ENCODE results near the gene TAOK1. TPM values are rescaled to one million over a fixed set of nuclear protein-coding genes. Genes with fewer than 3 reads are reported as not detected.
A peak's percentile ranks its signal among the peaks of the same experiment; 100 is the strongest.

Gene TAOK1
- total and polyA plus RNA-seq, 2 of the 13 experiments (the other 11 are each of a cell fraction or from before 2014, with no cell fraction given): 14.1 to 23.0 TPM

GRCh38 chr17:29592850-29593551 lies 202.8 kb downstream of the TAOK1 start, which contains the start of gene ANKRD13B (continued):
- TF ChIP-seq IRF1 (CRISPR knock-in tag; IDR thresholded peaks at IDR 0.05; ENCODE audit: low read depth) (no peak), SMARCC2 (IDR thresholded peaks at IDR 0.05) (no peak), ELK4 (CRISPR knock-in tag; IDR thresholded peaks at IDR 0.05; ENCODE audit: borderline replicate concordance) (no peak), HCFC1 (IDR thresholded peaks at IDR 0.05; ENCODE audit: low read depth, low read length) (peak; percentile 54)

GRCh38 chr17:29593591-29594518 lies 203.7 kb downstream of the TAOK1 start:
- Histone ChIP-seq H3K79me2 (ENCODE audit: insufficient read depth, low read length) (peaks cover under 1% of the 10 kb centered on the region), H3K9ac (ENCODE audit: insufficient read depth, low read depth, low read length) (no peak overlapping the region), H3K4me1 (ENCODE audit: insufficient read depth, low read length) (peaks cover 61% of the 10 kb centered on the region), H4K20me1 (ENCODE audit: insufficient read depth, low read length) (no peaks in the 10 kb centered on the region), H3K27ac (ENCODE audit: extremely low read length, insufficient read depth, low read length) (no peak overlapping the region), H3K9me3 (ENCODE audit: low read length) (no peaks in the 10 kb centered on the region), H2AFZ (ENCODE audit: low read length) (no peak overlapping the region), H3K4me2 (ENCODE audit: low read depth, low read length) (peak overlapping the region; percentile 86), H3K27me3 (ENCODE audit: control insufficient read depth in 1 of 2, insufficient read depth in 2 of 2, low read length in 2 of 2) (peaks cover 3 to 31% of the 10 kb centered on the region in 2 experiments; a peak in 3 of 5 replicates), H3K4me3 (replicated peaks in 1 of 3; ENCODE audit: insufficient read depth in 1 of 3, low read depth in 2 of 3, low read length in 3 of 3) (peak overlapping the region; percentile 59 to 71 (median 59); a peak in 5 of 6 replicates), H3K36me3 (replicated peaks in 1 of 2; ENCODE audit: control insufficient read depth in 1 of 2, insufficient read depth in 2 of 2, low read length in 2 of 2) (no peaks in the 10 kb centered on the region)
- FAIRE-seq (no peak), ATAC-seq (no peak), DNase-seq (ENCODE audit: low spot score) (no peak)
- no CpG with 5 or more reads among the region's 64 CpGs for WGBS (ENCODE audit: low lambda C conversion rate)
- intact Hi-C loops (cut with micrococcal nuclease; ENCODE audit: unreplicated experiment) (loop anchor here (10.0 kb wide), 1 partner anchor 219 kb away; no protein-coding TSS in a partner anchor), in situ Hi-C loops (cut with HindIII; ENCODE audit: extremely low pct_ligation_motif_present, low pct_unique_long_range_greater_than_20kb) (no loop called here)
- no TSS peak for BruUV-seq (replicated peaks)
- ChIA-PET CTCF (ENCODE audit: low intra/inter-chr PET ratio, low total read pairs) (interaction anchor here (0.8 to 3.1 kb wide), 3 partner anchors 13 to 223 kb away, joined by 3 to 39 read pairs (median 5); no protein-coding TSS in a partner anchor), POLR2A (interaction anchor here (0.9 to 3.0 kb wide), 3 partner anchors 19 to 300 kb away, joined by 3 to 23 read pairs (median 3); partner anchors contain the start of gene NUFIP2)
- peak; percentile 64 for TF ChIP-seq ZNF281 (CRISPR knock-in tag; IDR thresholded peaks at IDR 0.05; ENCODE audit: borderline replicate concordance)
- TF ChIP-seq ZGPAT (CRISPR knock-in tag; IDR thresholded peaks at IDR 0.05): 0 out of 2 replicates have a peak, but pooled peaks have one; percentile 24
- TF ChIP-seq ZNF850 (CRISPR knock-in tag; conservative IDR thresholded peaks at IDR 0.05): no peak
- TF ChIP-seq IKZF4 (CRISPR knock-in tag; IDR thresholded peaks at IDR 0.05; ENCODE audit: borderline replicate concordance, low read depth, not compliant biosample characterization): peak; percentile 68
- TF ChIP-seq KLF16 (CRISPR knock-in tag; IDR thresholded peaks at IDR 0.05): peak in 1 of 2 experiments; percentile 43; a peak in 1 of 4 replicates
- TF ChIP-seq EED (CRISPR knock-in tag; IDR thresholded peaks at IDR 0.05): no peak

Data from HepG2 (cell line).